Stimulated activated CD8-positive, alpha-beta memory T cell treated with anti-CD3 and anti-CD28 coated beads, Interleukin-7, amount 100 ng/mL, for 4 hours (primary cell): ENCODE data around the gene TRAFD1.
"Not testable (repeated sequence)": the region's sequence is repeated elsewhere in the genome, so short reads cannot be mapped to it uniquely, and the experiment has no call there.

Source experiments
- DNase-seq, 2 donors: peaks; one replicate each; pipeline ENCODE4 v3.0.0-alpha.2; 2020; ENCODE audit warnings: low read depth in 2 of 2

Gene TRAFD1, protein sequence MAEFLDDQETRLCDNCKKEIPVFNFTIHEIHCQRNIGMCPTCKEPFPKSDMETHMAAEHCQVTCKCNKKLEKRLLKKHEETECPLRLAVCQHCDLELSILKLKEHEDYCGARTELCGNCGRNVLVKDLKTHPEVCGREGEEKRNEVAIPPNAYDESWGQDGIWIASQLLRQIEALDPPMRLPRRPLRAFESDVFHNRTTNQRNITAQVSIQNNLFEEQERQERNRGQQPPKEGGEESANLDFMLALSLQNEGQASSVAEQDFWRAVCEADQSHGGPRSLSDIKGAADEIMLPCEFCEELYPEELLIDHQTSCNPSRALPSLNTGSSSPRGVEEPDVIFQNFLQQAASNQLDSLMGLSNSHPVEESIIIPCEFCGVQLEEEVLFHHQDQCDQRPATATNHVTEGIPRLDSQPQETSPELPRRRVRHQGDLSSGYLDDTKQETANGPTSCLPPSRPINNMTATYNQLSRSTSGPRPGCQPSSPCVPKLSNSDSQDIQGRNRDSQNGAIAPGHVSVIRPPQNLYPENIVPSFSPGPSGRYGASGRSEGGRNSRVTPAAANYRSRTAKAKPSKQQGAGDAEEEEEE

DNA sequence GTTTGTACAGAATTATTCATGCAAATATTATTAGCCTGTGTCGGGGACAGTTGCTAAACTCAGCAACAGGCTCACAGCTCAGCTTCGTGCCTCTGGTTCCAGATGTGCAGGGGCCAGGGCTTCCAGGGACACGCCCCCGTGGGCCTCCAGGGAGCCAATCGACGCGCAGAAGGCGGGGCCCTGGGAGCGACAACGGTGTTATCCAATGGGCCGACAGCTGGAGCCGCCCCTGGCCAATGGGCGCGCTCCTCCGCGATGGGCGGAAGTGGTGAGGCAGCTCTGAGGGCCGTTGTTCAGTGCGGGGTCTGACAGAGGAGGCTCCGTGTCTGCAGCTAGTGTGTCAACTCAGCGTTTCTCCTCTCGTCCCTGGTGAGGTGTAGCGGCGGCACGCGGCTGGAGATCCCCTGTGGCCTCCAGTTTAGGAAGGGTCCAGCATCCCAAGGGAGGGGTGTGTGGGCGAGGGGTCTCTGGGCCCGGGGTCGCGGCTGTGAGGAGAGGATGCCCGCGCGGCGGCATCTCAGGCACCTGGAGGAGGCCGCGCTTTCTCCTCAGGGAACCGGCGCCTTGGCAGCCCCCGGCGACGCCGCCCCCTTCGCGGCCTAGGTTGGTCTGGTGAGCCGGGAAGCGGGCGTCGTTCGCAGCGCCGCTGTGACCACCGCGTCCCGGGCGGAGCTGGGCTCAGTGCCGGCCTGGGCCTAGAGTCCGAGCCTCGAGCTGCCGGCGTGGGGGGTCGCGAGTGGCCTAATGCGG lies at the start of gene TRAFD1:
TSS of gene TRAFD1 (plus strand) at position 311 of the 750 bp plus-strand sequence. CDS start 4,963 bp downstream, outside the sequence.
- DNase-seq: peak; percentile 95 to 98

DNA sequence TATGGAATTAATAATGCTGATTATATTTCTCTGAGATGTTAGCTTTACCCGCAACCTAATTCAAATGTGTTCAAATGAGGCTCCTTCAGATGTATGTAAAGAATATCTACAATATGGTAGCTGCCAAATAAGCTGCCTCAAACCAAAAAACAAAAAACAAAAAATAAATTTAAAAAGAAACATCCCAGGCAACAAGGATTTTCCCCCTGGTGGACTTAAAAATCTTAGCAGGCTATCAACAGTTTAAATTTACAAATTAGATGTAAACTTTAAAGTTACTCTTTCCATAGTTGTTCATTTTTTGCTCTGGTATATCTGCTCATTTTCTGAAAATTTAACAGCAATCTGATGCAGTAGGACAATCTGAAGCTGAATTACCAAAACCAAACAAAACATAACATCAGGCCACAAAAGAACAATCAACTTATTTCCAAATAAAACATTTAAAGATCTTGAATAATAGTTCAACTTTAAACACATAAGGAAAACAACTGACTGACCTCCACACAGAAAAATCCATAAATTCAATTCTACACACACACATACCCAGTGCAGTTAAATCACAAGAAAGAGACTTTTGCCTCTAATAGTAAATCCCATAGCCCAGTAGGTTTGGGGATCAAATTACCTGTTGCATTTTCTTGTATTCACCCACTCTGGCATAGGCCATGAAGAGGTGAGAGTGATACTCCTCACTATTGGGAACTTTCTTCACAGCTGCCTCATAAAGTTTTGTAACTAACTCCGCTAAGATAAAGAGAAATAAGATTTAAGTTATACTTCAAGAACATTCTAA lies 38.1 kb upstream of the TRAFD1 start:
- DNase-seq: no peak

DNA sequence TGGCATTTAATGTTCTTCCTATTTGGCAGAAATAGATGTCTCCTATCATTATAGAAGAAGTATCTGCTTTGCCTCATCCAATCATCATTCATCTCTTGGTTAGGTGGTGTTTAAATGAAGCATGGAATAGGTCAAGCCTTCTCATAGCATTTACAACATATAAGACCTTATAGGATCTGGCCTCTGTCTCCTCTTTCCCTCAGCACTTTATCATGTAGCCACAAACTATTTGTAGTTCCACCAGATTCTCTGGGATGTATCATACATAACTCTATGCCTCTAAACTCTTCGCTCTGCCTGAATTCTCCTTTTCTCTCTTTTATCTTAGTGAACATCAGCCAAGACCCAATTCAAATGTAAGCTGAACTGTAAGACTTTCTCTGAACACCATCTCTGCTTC lies 37.5 kb upstream of the TRAFD1 start:
- DNase-seq: no peak

DNA sequence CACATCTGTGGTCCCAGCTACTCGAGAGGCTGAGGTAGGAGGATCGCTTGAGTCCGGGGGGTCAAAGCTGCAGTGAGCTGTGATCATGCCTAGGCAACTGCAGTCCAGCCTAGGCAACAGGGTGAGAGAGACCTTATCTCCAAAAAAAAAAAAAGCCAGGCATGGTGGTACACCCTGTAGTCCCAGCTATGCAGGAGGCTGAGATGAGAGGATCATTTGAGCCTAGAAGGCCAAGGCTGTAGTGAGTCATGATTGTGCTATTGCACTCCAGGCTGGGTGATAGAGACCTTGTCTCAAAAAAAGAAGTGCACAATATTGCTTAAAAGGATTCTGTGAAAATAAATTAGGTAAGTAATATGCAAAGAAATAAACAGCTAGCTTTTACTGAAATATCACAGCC lies 33.8 kb upstream of the TRAFD1 start:
- DNase-seq: no peak

DNA sequence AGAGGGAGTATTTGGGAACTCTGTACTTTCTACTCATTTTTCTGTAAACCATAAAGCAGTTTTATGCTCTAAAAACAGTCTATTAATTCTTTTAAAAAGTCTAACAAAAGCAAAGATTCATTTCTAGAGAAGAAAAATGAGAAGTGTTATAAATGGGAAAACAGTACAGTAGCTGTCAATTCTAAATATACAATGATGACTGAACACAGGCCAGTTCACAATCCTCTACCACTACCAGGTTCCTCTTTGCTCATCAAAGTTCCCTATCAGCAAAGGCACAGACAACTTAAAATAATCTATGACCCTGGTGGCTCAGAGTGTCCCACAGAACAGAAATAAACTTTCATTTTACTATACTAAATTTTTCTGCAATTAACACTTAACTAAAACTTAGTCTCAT lies 29.3 kb upstream of the TRAFD1 start:
- no peak for DNase-seq

DNA sequence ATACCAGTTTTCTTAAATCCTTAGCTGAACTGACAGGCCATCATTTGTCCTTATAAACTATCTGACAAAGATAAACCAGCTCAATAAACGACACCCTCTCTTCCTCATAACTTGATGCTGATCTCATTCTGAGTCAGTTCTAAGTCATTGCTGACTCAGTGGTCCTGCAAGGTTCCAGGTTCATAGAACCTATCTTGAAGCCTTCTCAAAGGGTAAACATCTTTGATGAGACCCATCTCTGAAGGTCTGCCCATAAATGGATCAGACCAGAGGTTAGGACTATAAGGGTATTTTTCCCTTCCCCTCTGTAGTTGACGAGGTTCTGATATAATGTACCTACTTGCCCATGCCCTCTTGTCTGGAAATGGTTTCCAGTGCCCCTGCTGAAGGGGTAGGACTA lies 28.7 kb upstream of the TRAFD1 start:
- DNase-seq: peak in 1 of 2 donors; percentile 8

DNA sequence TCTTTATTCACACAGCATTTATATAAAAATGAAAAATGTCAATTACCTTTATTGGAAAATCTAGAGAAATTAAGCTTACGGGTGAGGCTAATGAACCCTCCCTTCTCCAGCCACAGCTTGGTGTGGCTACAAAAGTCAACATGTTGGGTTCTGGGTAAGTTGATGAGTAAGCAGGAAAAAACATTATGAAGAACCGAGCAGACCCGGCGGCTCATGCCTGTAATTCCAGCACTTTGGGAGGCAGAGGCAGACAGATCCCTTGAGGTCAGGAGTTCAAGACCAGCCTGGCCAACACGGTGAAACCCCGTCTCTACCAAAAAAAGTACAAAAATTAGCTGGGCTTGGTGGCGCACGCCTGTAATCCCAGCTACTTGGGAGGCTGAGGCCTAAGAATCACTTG lies 27.7 kb upstream of the TRAFD1 start:
- no peak for DNase-seq

DNA sequence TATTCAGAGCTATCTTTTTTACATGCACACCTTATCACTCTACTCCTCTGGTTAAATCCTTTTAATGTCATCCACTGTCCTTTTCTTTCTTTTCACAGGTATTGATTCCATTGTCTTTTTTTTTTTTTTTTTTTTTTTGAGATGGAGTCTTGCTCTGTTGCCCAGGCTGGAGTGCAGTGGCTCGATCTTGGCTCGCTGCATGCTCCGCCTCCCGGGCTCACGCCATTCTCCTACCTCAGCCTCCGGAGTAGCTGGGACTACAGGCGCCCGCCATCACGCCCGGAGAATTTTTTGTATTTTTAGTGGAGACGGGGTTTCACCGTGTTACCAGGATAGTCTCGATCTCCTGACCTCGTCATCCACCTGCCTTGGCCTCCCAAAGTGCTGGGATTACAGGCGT lies 24.9 kb upstream of the TRAFD1 start:
- DNase-seq: not testable (repeated sequence)

DNA sequence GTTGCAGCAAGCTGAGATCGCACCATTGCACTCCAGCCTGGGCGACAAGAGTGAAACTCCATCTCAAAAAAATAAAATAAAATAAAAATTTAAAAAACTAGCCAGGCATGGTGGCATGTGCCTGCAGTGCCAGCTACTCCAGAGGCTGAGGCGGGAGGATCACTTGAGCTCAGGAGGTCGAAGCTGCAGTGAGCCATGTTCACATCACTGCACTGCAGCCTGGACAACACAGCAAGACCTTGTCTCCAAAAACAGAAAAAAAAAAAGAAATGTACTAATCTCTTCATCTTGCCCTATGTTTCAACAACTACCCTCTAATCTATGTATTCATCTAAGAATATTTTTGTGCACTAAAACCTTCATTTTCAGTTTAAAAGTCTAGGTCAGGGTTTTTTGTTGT lies 23.2 kb upstream of the TRAFD1 start:
- DNase-seq: no peak

DNA sequence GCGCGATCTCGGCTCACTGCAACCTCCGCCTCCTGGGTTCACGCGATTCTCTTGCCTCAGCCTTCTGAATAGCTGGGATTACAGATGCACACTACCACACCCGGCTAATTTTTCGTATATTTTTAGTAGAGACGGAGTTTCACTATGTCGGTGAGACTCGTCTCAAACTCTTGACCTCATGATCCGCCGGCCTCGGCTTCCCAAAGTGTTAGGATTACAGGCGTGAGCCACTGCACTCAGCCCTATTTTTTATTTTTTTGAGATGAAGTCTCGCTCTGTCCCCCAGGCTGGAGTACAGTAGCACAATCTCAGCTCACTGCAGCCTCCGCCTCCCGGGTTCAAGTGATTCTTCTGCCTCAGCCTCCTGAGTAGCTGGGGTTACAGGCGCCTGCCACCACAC lies 22.6 kb upstream of the TRAFD1 start:
- not testable (repeated sequence) for DNase-seq

DNA sequence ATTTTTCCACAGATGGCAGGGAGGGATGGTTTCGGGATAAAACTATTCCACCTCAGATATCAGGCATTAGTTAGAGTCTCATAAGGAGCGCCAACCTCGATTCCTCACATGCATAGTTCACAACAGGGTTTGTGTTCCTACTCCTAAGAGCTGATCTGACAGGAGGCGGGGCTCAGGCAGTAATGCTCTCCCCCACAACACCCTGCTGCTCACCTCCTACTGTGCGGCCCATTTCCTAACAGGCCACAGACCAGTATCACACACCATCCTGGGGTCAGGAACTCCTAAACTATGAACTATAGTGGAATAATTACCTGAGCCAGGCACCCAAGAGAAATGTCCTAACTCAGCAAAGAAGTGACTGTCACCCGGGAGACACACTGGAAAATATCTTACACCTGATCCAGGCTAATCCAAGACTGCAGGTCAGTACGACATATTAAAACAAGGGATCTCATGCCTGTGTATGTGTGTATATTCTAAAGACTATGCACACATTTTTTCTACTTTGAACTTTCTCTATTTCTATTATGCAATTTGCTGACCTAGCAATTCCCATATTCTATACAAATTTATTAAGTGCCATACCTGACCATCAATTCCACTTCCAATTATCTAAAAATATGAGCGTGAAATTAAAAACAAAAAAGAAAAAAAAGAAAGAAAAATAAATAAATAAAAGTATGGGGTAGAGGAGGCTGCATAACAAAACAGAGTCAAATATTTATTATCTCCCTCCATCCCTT lies 21.4 kb upstream of the TRAFD1 start:
- no peak for DNase-seq

DNA sequence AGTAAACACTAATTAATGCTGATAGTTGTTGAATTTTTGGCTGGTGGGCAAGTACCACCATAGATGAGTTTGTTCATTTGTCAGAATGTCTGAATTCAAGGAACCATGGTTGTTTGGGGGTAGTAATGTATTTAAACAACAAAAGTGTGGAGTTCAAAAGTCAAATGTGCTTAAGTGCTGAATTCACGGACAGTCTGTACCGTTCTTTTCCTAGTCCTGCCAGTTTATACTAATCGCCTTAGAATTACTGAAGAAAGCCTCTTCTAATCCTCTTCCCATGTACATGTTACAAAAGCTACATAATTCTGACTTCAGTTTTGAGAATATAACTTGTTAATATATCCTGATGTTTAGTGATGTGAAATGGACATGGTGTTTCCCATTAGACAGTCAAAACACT lies 19.5 kb upstream of the TRAFD1 start:
- DNase-seq: no peak

DNA sequence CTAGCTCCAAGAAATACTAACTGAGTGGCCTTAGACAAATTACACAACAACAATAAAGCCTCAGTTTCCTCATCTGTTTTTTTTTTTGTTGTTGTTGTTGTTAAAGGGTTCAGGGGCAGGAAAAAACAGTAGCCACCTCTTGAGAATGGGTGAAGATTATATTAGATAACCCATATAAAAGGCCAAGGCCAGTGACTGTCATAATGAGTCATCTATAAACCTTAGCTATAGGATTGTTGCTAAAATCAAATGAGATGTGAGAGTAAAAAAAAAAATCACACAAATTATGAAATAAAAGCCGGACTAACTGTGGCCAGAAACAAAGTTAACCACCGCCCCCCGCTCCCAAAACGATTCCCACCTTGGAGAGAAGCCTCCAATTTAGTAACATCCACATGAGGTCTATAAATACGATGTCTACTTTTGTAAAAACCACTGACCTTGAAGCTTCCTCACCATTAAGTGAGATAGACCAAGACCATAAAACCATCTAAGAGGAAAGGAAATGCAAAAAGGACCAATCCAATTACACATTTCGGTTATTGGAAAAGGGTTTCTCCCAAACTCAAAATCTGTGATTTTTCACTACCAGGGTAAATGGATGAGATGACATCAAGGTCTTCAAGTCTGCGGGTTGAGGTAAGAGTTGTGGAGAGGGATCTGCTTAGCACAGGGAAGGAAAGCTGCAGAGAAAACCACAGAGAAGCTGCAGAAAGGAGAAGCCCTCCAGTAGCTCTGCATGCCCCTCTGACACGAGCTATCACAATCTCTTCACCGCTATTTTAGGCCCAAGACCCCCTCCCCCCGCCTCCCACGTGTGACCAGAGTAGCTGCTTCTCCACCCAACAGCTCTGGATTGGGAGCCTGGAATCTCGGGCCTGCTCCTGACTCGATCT lies 17.8 kb upstream of the TRAFD1 start:
- DNase-seq: no peak

DNA sequence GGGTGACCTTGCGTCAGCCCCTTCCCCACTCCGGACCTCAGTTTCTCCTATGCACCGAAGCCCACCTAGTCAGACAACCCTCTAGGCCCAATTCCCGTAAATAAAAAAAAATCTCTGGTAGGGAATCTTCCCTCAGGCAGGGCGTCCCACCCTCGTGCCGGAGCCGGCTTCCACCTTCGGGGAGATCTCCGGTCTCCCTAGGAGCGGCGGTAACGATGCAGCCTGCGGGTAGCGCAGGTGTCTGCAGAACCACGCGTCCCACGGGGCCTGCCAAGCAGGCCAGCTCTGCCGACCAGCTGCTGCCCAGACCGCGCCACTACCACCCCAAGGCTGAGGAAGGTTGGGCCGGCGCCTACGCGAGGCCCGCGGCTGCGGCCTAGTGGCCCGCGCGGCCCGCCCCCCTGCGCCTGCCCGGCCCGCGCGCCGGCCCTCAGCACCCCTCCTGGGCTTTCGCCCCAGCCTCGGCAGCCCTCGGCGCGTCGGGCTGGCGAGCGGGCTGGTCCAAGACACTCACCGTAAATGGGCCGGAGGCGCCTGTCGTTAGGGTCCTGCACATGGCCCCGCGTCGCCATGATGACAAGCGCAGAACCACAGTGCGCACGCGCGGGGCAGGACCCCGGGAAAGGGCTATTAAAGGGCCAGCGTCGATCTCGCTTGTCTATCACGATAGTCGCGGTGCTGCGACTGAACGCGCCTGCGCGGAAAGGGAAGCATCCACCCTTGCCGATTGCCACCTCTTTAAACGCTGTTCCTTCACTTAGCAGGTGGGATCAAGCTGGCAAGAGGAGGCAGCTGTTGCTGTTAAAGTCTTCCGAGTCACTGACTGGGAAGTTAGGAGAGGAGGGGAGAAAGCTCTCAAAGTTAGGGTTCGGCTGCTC lies 16.9 kb upstream of the TRAFD1 start, which contains the start of gene NAA25:
TSS of gene NAA25 (minus strand) at position 582 of the 878 bp plus-strand sequence. CDS start at position 572, 10 bp downstream.
- DNase-seq: peak; percentile 72 to 83

DNA sequence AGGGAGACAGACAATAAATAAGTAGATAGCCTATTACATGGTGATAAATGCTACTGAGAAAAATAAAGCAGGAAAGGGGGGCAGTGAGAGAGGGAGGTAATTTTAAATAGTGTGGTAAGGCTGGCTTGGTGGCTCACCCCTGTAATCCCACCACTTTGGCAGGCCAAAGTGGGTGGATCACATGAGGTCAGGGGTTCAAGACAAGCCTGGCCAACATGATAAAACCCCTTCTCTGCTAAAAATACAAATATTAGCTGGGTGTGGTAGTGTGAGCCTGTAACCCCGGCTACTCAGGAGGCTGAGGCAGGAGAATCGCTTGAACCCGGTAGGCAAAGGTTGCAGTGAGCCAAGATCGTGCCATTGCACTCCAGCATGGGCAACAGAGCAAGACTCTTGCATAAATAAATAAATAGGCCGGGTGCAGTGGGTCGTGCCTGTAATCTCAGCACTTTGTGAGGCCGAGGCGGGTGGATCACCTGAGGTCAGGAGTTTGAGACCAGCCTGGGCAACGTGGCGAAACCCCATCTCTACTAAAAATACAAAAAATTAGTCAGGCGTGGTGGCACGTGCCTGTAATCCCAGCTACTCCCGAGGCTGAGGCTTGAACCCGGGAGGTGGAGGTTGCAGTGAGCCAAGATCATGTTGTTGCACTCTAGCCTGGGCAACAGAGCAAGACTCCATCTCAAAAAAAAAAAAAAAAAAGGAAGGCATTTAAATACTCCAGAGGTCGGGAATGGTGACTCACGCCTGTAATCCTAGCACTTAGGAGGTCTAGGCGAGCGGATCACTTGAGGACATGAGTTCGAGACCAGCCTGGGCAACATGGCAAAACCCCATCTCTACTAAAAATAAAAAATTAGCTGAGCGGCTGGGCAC lies 14.3 kb upstream of the TRAFD1 start:
- not testable (repeated sequence) for DNase-seq

DNA sequence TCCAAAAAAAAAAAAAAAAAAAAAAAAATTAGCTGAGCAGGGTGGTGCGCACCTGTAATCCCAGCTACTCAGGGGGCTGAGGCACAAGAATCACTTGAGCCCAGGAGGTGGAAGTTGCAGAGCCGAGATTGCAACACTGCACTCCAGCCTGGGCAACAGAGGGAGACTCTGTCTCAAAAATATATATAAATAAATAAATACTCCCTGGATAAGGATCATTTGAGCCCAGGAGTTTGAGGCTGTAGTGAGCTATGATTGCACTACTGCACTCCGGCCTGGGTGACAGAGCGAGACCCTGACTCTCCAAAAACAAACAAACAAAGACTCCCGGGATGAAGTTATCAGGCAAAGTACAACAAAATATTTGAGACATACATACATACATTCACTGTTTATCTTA lies 13.4 kb upstream of the TRAFD1 start:
- DNase-seq: no peak

DNA sequence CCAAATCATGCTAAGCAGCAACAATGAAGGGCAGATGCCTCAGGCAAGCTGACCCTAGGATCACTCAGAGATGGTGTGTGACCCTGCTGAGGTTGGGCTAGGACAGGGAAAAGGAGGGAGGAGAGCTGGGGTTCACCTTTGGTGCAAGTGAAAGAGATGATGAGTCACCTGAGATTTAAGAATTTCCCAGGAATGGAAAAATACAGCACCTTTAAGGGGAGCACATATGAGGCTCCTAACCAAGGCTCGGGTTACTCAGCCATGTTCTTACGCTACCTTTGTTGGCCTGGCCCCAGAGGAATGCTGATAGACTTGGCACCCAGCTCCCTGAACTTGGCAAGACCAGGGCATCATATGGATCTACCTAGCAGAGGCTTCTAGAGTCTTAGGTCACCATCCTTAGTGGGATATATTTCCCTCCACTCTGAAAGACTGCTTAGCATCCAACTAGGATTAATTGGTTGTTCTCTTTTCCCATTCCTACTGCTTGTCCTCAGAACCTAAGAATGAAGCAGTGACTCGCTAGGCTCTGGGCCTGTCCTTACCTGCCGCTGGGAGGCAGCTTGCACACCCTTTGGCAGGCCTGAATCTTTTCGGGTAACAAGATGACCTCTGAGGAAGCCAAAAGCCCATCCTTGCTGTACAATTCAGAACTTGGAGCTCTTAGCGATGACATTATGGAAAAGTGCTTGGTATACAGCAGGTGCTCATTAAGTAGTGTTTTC lies 12.8 kb upstream of the TRAFD1 start:
- no peak for DNase-seq
